PC-9 (cell line): ENCODE results near the gene KCNJ12. TPM values are rescaled to one million over a fixed set of nuclear protein-coding genes. Genes with fewer than 3 reads are reported as not detected.

Source experiments
- BruUV-seq: library from RNA; stranded (reverse); fragments of 400-500 nt; replicated peaks from 2 replicates; lab custom pipeline; 2021; lab: Mats Ljungman, UMichigan
- CTCF ChIA-PET: fragments of 300-600 bp; sonication (Branson Sonifier 250); formaldehyde crosslinking; loops from one replicate; lab custom pipeline; 2022; ENCODE audit warnings: antibody characterized with exemption; lab: Charles Lee
- POLR2A ChIA-PET: fragments of 300-600 bp; sonication (Branson Sonifier 250); formaldehyde crosslinking; loops from one replicate; lab custom pipeline; 2022; ENCODE audit warnings: antibody characterized with exemption; ENCODE audit not compliant: unreplicated experiment; lab: Charles Lee
- DNase-seq, 2 experiments: peaks; one replicate each; pipeline versions ENCODE4 v3.0.0 to v3.0.0-alpha.2; 2015 to 2022; ENCODE audit warnings: mixed read lengths in 1 of 2
- H2AFZ ChIP-seq: fragments of 200-600 bp; sonication (generic); 2 replicates; pipeline ENCODE4 v1.8.1; 2017; ENCODE audit warnings: antibody characterized with exemption
- H3F3A ChIP-seq: fragments of 200-600 bp; sonication (generic); 2 replicates; pipeline ENCODE4 v1.8.1; 2017; ENCODE audit warnings: antibody characterized with exemption, mild to moderate bottlenecking, low read depth; ENCODE audit not compliant: insufficient read depth
- H3K27ac ChIP-seq: fragments of 200-600 bp; sonication (generic); 2 replicates; pipeline ENCODE4 v1.6.1; 2016; ENCODE audit warnings: mixed run types
- H3K27me3 ChIP-seq: fragments of 200-600 bp; sonication (generic); 2 replicates; pipeline ENCODE4 v1.6.1; 2016; ENCODE audit warnings: low read depth, mixed run types; ENCODE audit not compliant: insufficient read depth
- H3K36me3 ChIP-seq: fragments of 200-600 bp; sonication (generic); 2 replicates; pipeline ENCODE4 v1.6.1; 2016; ENCODE audit warnings: low read depth, mixed run types
- H3K4me1 ChIP-seq: fragments of 200-600 bp; sonication (generic); replicated peaks from 2 replicates; pipeline ENCODE4 v1.6.1; 2016; ENCODE audit warnings: mixed run types; ENCODE audit not compliant: insufficient read depth
- H3K4me2 ChIP-seq: fragments of 200-600 bp; sonication (generic); 2 replicates; pipeline ENCODE4 v1.6.1; 2017; ENCODE audit warnings: mixed run types
- H3K4me3 ChIP-seq: fragments of 200-600 bp; sonication (generic); 2 replicates; pipeline ENCODE4 v1.6.1; 2016; ENCODE audit warnings: mixed run types
- H3K79me2 ChIP-seq: fragments of 200-600 bp; sonication (generic); 2 replicates; pipeline ENCODE4 v1.6.1; 2017; ENCODE audit warnings: low read depth, mixed run types
- H3K9me2 ChIP-seq: fragments of 200-600 bp; sonication (generic); 2 replicates; pipeline ENCODE4 v1.8.1; 2017; ENCODE audit warnings: mild to moderate bottlenecking; ENCODE audit not compliant: insufficient read depth
- H3K9me3 ChIP-seq: fragments of 200-600 bp; sonication (generic); 2 replicates; pipeline ENCODE4 v1.8.1; 2016; ENCODE audit warnings: low read depth; ENCODE audit not compliant: insufficient read depth
- H4K20me1 ChIP-seq: fragments of 200-600 bp; sonication (generic); 2 replicates; pipeline ENCODE4 v1.8.1; 2017; ENCODE audit not compliant: insufficient read depth
- CTCF ChIP-seq: fragments of 200-600 bp; sonication (generic); conservative IDR thresholded peaks from 2 replicates; pipeline ENCODE4 v1.6.1; 2017; ENCODE audit warnings: mixed run types, antibody characterized with exemption, mild to moderate bottlenecking, moderate library complexity
- EZH2 ChIP-seq: fragments of 200-600 bp; sonication (generic); IDR thresholded peaks from 2 replicates; pipeline ENCODE4 v1.8.0; 2017; ENCODE audit warnings: antibody characterized with exemption, low read depth
- intact Hi-C: fragments of 100-400 bp; cut with micrococcal nuclease; formaldehyde crosslinking; loops from one replicate; pipeline ENCODE4 v1.10.0; 2022; ENCODE audit not compliant: unreplicated experiment
- total RNA-seq: library from RNA; stranded (reverse); gene quantifications from 2 replicates; pipeline ENCODE4 v1.2.3, GENCODE V29; 2021

Gene KCNJ12
- total RNA-seq, 1 experiment from 2014 or later = 1.1 TPM

- Histone ChIP-seq H4K20me1 (no peaks in the 10 kb centered on the region), H3K27ac (no peak overlapping the region), H3K9me3 (no peaks in the 10 kb centered on the region), H3K9me2 (no peaks in the 10 kb centered on the region), H3K4me2 (no peak overlapping the region), H3K4me1 (peaks cover 10% of the 10 kb centered on the region), H3K4me3 (no peak overlapping the region), H3K79me2 (no peaks in the 10 kb centered on the region), H3F3A (no peaks in the 10 kb centered on the region; the same call in 1 of the 2 replicates), H3K27me3 (no peaks in the 10 kb centered on the region), H2AFZ (no peak overlapping the region), H3K36me3 (no peaks in the 10 kb centered on the region)
- ChIA-PET CTCF (interaction anchor here (0.6 to 0.9 kb wide), 2 partner anchors 16 to 133 kb away, joined by 3 to 4 read pairs; no protein-coding TSS in a partner anchor), POLR2A (interaction anchor here (0.6 kb wide), 1 partner anchor 9 kb away, joined by 3 read pairs; no protein-coding TSS in a partner anchor)
- peak; percentile 52 to 55 for DNase-seq
- intact Hi-C loops = no loop called here
- TF ChIP-seq CTCF = no peak
- no peak for TF ChIP-seq EZH2
- BruUV-seq = no TSS peak
These were observed 17.3 kb upstream of the KCNJ12 start for GRCh38 chr17:21358682-21359482.

GRCh38 chr17:21359483-21359840 is 16.7 kb upstream of the KCNJ12 start:
- ChIA-PET POLR2A (no interaction called here), CTCF (interaction anchor here (0.9 kb wide), 1 partner anchor 15 kb away, joined by 3 read pairs; no protein-coding TSS in a partner anchor)
- Histone ChIP-seq H3K36me3 (no peaks in the 10 kb centered on the region), H3K9me3 (no peaks in the 10 kb centered on the region), H3K79me2 (no peaks in the 10 kb centered on the region), H3K4me3 (no peak overlapping the region), H3K9me2 (no peaks in the 10 kb centered on the region), H3F3A (no peaks in the 10 kb centered on the region), H4K20me1 (no peaks in the 10 kb centered on the region), H3K4me2 (no peak overlapping the region), H2AFZ (no peak overlapping the region), H3K27ac (no peak overlapping the region), H3K27me3 (no peaks in the 10 kb centered on the region), H3K4me1 (peaks cover 10% of the 10 kb centered on the region)
- DNase-seq = no peak
- intact Hi-C loops = no loop called here
- BruUV-seq = no TSS peak
- TF ChIP-seq CTCF = no peak
- no peak for TF ChIP-seq EZH2

GRCh38 chr17:21360048-21360447 is 16.1 kb upstream of the KCNJ12 start:
- H2AFZ ChIP-seq = no peak overlapping the region
- ChIA-PET POLR2A (no interaction called here), CTCF (no interaction called here)
- H3K36me3 ChIP-seq = no peaks in the 10 kb centered on the region
- no peaks in the 10 kb centered on the region for H3K9me3 ChIP-seq
- no peak overlapping the region for H3K27ac ChIP-seq
- peaks cover 10% of the 10 kb centered on the region for H3K4me1 ChIP-seq
- H4K20me1 ChIP-seq = no peaks in the 10 kb centered on the region
- no peaks in the 10 kb centered on the region for H3F3A ChIP-seq
- H3K4me3 ChIP-seq = no peak overlapping the region
- no peaks in the 10 kb centered on the region for H3K27me3 ChIP-seq
- H3K9me2 ChIP-seq = no peaks in the 10 kb centered on the region
- no peak for DNase-seq
- no TSS peak for BruUV-seq
- no peak overlapping the region for H3K4me2 ChIP-seq
- H3K79me2 ChIP-seq = no peaks in the 10 kb centered on the region
- intact Hi-C loops = no loop called here
- no peak for TF ChIP-seq CTCF
- no peak for TF ChIP-seq EZH2
